Superior temporal gyrus (tissue), 1 donor: ENCODE data around the gene ICAM4.

Experiments
- DNase-seq: peaks from one replicate; pipeline ENCODE4 v3.0.0-alpha.2; 2016; ENCODE audit errors: extremely low spot score

ICAM4 gene

DNA sequence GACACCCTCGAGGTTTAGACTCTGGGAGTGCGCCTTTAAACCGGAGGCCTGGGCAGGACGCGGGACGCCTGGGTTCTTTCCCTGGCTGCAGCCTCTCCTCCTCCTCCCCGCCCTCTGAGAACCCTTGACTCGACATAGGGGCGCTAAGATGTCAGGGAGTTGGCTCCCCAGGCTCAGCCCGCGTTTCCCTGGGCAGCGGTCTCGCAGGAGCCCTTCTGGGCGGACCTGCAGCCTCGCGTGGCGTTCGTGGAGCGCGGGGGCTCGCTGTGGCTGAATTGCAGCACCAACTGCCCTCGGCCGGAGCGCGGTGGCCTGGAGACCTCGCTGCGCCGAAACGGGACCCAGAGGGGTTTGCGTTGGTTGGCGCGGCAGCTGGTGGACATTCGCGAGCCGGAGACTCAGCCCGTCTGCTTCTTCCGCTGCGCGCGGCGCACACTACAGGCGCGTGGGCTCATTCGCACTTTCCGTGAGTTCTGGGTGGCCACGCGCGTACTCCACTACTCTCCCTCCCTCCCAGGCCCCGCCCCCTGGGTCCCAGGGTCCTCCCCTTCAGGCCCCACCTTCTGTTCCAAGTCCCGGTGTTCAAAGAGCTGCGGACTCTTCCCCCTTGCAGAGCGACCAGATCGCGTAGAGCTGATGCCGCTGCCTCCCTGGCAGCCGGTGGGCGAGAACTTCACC lies 4.3 kb downstream of the ICAM4 start:
- no peak for DNase-seq

DNA sequence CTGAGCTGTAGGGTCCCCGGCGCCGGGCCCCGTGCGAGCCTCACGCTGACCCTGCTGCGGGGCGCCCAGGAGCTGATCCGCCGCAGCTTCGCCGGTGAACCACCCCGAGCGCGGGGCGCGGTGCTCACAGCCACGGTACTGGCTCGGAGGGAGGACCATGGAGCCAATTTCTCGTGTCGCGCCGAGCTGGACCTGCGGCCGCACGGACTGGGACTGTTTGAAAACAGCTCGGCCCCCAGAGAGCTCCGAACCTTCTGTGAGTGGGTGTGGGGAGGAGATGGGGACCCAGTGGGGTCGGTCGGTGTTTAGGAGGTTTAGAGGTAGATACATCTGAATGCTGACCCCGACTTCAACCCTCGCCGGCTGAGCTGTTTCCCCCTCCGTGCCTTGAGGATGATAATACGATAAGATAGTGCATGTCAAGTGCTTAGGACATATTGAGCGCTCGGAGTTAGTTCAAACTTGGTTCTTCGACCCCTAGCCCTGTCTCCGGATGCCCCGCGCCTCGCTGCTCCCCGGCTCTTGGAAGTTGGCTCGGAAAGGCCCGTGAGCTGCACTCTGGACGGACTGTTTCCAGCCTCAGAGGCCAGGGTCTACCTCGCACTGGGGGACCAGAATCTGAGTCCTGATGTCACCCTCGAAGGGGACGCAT lies 4.9 kb downstream of the ICAM4 start:
- DNase-seq, result no peak

DNA sequence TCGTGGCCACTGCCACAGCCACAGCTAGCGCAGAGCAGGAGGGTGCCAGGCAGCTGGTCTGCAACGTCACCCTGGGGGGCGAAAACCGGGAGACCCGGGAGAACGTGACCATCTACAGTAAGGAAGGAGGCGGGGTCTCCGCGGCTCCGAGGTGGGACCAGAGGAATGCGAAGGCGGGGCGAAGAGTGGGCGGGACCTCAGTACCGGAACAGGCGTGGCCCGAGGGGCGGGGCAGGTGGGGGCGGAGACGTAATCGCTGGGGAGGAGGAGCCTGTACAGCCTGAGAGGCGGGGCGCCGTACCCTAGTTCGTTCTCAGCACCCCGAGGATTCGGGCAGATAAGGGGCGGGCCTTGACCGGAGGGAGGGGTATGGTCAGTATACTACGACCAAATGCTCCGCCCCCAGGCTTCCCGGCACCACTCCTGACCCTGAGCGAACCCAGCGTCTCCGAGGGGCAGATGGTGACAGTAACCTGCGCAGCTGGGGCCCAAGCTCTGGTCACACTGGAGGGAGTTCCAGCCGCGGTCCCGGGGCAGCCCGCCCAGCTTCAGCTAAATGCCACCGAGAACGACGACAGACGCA lies 5.5 kb downstream of the ICAM4 start:
- no peak for DNase-seq

DNA sequence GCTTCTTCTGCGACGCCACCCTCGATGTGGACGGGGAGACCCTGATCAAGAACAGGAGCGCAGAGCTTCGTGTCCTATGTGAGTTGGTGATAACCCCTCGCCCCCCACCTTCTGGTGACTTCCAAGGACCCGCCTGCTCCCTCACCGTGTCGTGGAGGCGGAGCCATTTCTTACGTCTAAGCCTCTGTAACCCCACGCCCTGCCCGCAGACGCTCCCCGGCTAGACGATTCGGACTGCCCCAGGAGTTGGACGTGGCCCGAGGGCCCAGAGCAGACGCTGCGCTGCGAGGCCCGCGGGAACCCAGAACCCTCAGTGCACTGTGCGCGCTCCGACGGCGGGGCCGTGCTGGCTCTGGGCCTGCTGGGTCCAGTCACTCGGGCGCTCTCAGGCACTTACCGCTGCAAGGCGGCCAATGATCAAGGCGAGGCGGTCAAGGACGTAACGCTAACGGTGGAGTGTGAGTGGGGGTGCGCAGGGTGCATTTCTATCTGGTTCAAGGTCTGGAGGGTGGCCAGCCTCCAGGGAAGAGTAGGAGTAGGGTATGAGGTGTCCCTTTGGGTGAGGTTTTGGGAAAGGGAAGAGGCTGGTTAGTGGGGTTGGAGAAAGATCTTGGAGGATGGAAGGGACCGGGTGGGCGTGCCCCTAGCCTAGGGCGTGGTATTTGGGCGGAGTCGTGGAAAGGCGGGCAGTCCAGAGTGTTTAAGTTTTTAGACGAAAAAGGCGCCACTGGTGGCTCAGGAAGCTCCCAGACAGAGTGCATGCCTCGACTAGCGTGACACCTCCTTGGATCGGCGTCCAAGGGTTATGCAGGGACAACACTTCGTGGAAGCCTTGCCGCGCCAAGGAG lies 6.3 kb downstream of the ICAM4 start:
- DNase-seq, result no peak

DNA sequence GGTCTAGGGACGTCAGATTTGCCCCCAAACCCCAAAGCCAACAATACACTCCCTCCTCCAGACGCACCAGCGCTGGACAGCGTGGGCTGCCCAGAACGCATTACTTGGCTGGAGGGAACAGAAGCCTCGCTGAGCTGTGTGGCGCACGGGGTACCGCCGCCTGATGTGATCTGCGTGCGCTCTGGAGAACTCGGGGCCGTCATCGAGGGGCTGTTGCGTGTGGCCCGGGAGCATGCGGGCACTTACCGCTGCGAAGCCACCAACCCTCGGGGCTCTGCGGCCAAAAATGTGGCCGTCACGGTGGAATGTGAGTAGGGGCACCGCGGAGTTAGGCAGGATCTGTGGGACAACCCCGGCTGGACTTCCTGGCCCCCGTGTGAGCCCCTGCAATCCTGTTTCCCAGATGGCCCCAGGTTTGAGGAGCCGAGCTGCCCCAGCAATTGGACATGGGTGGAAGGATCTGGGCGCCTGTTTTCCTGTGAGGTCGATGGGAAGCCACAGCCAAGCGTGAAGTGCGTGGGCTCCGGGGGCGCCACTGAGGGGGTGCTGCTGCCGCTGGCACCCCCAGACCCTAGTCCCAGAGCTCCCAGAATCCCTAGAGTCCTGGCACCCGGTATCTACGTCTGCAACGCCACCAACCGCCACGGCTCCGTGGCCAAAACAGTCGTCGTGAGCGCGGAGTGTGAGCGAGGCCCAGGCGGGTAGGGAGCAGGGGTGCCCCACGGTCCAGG lies 7.0 kb downstream of the ICAM4 start:
- DNase-seq, result no peak

DNA sequence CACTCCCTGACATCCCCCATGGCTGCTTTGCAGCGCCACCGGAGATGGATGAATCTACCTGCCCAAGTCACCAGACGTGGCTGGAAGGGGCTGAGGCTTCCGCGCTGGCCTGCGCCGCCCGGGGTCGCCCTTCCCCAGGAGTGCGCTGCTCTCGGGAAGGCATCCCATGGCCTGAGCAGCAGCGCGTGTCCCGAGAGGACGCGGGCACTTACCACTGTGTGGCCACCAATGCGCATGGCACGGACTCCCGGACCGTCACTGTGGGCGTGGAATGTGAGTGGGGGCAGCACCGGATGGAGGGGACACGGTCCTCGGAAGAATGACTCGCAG lies 7.6 kb downstream of the ICAM4 start:
- no peak for DNase-seq

DNA sequence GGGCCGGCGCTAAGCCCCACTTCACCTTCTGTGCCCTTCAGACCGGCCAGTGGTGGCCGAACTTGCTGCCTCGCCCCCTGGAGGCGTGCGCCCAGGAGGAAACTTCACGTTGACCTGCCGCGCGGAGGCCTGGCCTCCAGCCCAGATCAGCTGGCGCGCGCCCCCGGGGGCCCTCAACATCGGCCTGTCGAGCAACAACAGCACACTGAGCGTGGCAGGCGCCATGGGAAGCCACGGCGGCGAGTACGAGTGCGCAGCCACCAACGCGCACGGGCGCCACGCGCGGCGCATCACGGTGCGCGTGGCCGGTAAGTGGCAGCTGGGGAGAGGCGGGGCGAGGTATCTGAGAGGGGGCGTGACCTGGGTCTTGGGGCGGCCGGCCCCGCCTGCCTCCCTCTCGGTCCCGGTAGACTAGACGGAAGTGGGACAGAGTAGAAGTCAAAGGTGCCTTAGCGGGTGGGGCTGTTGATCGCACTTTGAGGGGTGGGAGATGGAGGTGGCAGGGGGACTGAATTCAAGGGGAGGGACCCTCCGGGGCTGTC lies 8.6 kb downstream of the ICAM4 start:
- no peak for DNase-seq

DNA sequence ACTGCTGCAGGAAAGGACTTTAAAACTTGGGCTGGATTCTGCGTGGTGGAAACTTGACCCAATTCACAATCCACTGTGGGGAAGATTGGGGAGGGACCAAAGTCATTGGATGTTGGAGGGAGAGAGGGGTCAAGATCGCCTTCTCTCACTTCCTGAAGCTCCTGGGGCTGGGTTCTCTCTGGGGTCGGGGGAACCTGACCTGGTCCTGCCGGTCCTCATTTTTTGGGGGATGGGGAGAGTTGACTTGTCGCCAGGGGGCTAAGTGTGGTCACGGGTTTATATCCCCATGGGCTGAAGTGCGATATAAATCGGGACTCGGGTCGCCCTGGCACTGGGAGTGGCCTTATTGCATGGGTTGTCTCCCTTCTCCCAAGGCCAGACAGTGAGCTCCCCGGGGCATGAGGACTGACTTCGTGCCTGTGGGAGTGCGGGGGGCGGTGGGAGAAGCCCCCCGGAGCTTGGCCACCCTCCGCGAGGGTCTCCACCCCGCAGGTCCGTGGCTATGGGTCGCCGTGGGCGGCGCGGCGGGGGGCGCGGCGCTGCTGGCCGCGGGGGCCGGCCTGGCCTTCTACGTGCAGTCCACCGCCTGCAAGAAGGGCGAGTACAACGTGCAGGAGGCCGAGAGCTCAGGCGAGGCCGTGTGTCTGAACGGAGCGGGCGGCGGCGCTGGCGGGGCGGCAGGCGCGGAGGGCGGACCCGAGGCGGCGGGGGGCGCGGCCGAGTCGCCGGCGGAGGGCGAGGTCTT lies 9.3 kb downstream of the ICAM4 start:
- no peak for DNase-seq

DNA sequence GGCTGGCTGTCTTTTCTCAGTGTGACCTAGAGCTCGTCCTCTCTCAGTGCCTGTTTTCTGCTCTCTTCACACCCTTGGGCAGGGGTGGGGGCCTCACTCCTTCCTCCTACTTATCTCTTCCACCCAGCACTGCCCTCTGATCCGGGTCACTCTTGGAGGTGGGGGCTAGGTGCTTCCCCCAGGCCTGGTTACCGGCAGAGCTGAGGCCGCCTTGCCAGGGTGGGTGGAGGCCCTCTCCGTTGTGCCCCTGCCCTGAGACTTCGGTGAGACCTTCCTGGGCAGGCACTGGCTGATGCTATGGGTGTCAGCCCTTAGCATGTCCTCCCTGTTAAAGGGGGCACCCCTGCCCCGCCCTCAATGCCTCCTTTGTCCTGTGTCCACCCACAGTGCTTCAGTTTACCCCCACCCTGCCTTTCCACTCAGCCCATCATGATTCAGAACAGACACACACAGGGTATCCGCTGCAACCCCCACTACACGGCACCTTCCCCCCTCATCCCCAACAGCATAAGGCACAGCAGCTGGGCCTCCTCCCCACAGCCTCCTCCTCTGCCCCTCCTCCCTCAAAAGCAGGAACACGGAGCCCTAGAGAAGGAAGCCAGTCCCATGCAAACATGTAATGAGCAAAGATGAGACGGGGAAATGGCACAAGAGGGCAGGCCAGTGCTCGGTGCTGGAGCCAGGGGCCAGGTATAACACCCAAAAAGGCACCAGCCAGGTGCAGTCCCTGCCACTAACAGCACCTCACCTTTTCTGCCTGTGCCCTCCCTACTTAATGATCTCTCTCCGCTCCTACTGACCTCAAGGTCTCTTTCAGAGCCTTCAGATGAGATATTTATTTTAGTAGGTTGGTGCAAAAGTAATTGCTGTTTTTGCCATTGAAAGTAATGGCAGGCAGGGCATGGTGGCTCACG lies 13.0 kb downstream of the ICAM4 start:
- DNase-seq, result no peak

DNA sequence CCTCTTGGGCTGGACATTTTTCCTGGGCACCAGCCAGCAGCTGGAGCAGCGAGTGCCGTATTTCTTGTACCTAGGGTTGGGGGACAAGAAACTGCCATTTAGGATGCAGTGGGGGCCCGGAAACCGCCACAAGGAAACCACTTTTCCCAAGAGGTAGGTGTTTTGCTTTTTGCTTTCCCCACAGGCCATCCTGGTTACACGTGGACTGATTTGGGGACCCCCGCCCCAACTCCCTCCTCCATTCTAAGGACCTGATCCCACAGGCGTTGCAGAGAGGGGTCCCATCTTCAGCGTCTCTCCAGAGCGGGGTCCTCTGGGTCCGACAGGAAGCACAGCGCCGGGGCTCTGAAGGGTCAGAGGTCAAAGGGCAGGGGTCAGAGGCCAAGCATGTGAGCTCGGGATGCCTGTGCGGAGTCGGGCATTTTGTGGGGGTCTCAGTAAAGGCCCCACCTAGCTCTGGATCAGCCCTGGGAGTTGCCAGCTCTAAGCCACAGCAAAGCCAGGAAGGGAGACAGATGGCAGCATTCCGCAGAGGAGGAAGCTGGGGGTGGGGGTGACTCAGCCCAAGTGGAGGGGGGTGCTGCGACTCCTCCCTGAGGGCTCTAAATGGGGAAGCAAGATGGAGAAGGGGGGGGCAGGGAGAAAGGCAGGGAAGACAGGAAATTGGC lies 18.5 kb downstream of the ICAM4 start:
- DNase-seq, result no peak

DNA sequence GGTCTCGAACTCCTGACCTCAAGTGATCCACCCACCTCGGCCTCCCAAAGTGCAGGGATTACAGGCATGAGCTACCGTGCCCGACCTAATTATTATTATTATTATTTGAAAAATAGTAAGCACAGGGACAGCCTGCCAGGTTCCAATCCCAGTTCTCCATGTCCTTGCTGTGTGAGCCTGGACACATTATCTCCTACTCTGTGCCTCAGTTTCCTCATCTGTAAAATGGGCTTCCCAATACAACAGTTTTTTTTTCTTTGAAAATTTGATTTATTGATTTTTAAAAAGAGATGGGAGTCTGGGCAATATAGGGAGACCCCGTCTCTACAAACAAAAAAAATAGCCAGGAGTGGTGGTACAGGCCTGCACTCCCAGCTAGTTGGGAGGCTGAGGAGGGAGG lies 19.6 kb downstream of the ICAM4 start:
- no peak for DNase-seq

DNA sequence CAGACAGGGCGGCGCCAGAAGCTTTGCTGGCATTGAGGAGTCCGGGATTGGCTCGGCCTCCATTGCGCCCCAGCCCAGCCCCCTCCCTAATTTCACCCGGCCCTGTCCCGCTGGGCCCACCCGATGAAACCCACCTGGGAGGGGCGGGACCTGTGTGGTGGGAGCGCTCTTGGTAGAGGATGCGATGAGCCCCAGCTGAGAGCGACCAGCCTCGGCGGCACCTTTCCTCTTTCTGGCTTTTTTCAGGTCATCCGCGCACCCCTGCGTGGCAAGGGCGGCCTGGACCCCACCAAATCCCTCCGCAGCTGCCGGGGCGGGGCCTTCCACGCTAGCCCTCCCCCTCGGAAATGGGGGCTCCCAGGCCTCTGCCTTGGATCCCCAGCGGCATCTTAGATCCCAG lies 22.7 kb downstream of the ICAM4 start, which contains the start of gene ZGLP1:
Gene ZGLP1 (minus strand): TSS at position 393 of the 400 bp plus-strand sequence.
- no peak for DNase-seq

DNA sequence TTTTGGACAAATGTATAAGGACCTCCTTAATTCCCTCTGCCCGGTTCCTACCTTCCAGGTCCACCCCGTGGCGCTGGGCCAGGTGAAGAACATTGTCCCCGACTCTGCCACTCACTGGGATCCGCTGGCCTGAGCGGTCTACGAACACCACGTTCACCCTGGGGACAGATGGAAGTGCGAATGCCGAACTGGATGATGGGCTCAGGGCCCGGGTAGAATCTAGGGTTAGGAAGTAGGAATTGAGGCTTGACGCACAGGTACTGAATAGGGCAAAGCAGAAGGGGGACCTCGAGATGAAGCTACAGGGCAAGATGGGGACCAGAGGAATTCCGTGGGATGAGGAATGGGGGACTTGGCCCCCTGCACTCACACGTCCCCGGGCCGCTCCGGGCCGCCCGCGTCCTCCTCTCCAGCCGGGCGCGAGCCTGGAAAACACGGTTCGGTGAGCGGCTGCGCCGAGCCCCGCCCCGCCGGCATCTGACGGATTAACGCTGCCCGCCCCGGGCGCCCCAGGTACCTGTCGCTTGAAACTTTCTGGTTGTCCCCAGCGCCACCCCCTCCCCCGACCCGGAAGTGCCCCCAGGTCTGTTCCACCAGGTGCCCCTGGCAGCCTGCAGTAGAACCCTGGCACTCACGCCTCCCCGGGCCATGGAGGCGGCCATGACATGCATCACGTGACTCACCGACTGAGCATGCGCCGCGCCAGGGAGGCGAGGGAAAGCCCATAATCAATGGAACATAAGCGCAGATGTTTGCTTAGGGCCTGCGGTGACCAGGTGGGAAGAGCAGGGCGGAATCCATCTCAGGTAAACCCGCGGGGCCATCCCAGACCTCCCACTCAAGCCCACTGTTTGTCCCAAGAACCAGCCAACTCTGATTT lies 28.8 kb downstream of the ICAM4 start, which contains the start of gene FDX2:
Gene FDX2 (minus strand): TSS at position 681 of the 880 bp plus-strand sequence. CDS start 19 bp downstream, at position 662.
- peak; percentile 92 for DNase-seq

DNA sequence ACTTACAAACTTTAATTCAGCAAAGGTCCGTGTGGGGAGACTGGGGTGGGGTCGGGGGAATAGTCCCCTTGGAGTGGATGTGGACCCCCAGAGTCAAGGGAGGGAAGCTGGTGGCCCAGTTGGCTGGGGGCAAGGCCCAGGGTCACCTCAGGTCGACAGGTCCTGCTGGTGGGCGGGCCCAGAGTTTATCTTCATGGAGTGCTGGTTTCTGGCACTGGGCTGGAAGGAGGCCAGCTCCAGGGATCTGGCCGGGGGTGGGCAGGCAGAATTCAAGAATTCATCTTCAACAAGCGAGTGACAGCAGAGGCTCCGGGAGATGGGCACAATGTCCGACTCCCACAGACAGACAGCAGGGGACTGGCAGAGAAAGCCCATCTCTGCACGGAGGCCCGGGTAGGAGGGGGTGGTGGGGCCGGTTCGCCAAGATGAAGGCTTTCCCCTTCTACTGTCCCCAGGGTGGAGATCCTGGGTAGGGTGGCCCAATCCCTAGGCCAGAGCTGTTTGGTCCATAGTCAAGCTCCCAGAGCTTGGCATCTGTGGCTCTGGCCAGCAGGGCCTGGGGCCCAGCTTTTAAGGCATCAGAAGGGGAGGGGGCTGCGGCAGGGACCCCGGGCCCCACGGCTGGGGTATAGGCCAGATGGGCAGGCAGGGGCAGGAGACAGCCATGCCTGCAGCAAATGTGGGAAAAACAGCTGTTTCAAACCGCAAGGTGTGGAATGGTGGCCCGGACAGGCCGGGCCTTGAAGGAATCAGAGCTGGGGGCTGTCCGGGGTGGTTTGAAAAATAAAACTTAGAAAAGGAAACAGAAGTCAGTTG lies 29.7 kb downstream of the ICAM4 start:
- no peak for DNase-seq

DNA sequence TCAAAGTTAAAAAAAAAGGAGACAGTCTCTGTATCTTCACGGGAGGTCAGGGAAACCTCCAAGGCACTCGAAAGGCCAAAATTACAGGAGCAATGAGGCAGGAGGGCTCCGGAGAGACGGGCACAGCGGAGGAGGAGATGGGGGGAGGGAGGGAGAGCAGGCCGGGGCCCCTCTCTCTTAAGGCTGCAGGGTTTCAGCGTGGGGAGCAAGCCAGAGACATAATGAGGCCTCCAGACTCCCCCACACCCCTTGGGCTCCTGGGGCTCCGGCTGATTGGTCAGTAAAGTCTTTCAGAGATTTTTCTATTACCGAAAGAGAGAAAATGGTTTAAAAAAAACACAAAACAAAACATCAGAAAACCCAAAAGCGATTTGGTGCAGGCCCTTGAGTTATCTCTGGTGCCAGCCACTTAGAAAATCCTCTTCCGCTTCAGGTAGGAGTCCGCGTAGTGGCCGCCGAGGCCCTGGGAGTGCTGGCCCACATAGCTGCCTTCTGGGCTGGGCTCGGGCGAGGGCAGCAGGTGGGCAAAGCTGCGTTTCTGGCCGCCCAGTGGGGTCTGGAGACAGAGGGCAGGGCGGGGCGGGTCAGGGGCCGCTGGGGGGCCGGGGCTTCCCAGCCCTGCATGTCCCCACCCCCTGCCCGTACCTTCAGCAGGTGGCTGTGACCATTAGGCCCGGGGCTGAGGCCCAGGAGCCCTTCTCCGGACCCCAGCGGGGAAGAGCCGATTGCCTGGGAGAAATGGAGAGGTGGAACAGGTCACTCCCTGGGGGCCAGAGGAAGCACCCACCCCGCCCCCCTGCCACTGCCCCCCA lies 30.5 kb downstream of the ICAM4 start:
- no peak for DNase-seq

DNA sequence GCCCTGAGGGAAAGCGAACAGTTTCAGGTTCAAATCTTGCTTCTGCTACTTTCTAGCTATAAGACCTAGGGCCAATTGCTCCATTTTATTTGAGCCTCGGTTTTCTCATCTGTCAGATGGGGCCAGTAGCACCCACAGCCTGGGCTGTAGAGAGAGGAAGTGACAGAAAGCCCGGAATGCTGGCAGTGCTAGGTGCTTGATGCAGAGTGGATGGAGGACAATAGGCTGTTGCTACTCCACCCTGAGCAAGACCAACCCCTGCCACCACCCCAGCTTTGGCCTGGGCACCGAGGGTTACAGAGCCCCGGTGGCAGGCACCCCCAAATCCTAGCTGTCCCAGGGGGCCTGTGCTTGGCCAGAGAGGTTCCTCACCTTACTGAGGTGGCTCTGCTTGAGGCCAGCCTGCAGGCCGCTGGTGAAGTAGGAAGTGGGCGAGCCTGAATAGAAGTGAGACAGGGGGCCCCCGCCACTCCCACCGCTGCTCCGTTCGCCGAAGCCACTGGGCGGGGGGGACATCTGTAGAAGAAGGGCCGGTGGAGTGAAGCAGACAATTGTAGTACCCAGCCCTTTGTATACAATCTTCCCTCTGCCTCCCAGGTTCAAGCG lies 31.2 kb downstream of the ICAM4 start:
- DNase-seq, result no peak
